HUES48 (cell line): ENCODE results near the gene KIF3C.

ENCODE experiments used
- H3K27ac ChIP-seq: one replicate; pipeline ENCODE4 v1.7.0; 2013; ENCODE audit warnings: low read depth, low read length, inconsistent platforms
- H3K27me3 ChIP-seq: 2 replicates; pipeline ENCODE4 v1.6.1; 2013; ENCODE audit warnings: mild to moderate bottlenecking, low read length; ENCODE audit not compliant: control insufficient read depth, insufficient read depth
- H3K36me3 ChIP-seq: 2 replicates; pipeline ENCODE4 v1.6.1; 2013; ENCODE audit warnings: low read length; ENCODE audit not compliant: control insufficient read depth, insufficient read depth
- H3K4me1 ChIP-seq: 2 replicates; pipeline ENCODE4 v1.6.1; 2013; ENCODE audit warnings: mild to moderate bottlenecking, low read length; ENCODE audit not compliant: control insufficient read depth, insufficient read depth
- H3K4me3 ChIP-seq: 2 replicates; pipeline ENCODE4 v1.5.1; 2013; ENCODE audit warnings: mild to moderate bottlenecking, low read depth, low read length
- H3K9ac ChIP-seq: 2 replicates; pipeline ENCODE4 v1.6.1; 2013; ENCODE audit warnings: mild to moderate bottlenecking, low read depth, low read length, moderate library complexity
- H3K9me3 ChIP-seq: 2 replicates; pipeline ENCODE4 v1.6.1; 2013; ENCODE audit warnings: low read length; ENCODE audit not compliant: control insufficient read depth, insufficient read depth

Gene KIF3C

DNA sequence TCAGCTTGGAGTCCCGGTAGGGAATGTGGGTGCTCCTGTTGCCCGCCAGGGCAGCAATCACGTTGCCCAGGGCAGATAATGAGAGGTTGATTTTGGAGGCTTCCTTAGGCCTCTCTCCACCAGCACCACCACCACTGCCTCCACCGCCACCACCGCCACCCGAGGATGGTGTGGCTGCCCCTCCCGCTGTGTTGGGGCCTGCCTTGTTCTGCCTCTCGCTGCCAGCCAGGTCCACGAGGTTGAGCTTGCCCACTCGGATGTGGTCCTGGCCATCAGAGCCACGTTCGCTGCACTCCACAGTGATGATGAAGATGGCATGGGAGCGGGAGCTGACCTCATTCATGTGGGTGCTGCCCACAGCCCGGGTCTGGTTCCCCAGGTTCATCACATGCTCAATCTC is 1.3 kb downstream of the KIF3C start:
- H3K36me3 ChIP-seq, result peaks cover 37% of the 10 kb centered on the region
- no peaks in the 10 kb centered on the region for H3K9me3 ChIP-seq
- no peaks in the 10 kb centered on the region for H3K27me3 ChIP-seq
- H3K9ac ChIP-seq, result no peak overlapping the region
- no peak overlapping the region for H3K27ac ChIP-seq
- peak overlapping the region; percentile 76; the same call in 1 of the 2 replicates for H3K4me3 ChIP-seq
- H3K4me1 ChIP-seq, result peaks cover 33% of the 10 kb centered on the region

DNA sequence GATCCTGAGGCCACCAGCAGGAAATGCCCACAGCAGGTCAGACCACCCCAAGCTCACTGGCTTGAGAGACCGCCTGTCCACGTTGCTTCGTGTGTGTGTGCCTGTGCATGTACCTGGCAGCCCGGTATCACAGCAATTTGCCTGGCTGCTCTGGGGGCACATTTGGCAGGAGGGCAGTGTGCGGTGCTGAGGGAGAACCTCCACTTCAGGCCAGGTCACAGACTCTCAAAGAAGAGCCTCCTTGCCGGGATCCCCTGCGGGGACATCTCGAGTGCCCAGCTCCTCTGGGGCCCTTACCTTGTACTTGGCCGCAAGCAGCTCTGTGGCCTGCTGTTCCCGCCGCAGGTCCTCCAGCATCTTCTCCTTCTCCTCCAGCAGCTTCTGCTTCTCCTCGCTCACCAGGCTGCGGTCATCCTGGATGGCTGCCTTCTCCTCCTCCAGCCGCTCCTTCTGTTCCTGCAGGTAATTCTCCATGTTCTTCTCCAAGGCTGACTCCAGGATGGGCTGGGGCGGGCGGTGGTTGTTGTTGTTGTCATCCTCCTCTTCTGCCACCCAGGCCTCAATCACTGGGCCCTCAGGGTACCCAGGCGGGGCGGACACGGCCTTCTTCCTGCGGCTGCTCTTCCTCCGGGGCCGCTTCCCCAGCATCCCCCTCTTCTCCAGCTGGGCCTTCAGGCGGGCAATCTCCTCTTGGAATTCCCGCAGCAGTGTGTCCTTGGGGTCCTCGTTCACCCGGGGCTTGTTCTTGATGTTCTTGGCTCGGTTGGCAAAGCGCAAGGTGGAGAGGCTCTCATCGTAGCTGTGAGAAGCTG is 2.0 kb downstream of the KIF3C start:
- no peak overlapping the region for H3K27ac ChIP-seq

DNA sequence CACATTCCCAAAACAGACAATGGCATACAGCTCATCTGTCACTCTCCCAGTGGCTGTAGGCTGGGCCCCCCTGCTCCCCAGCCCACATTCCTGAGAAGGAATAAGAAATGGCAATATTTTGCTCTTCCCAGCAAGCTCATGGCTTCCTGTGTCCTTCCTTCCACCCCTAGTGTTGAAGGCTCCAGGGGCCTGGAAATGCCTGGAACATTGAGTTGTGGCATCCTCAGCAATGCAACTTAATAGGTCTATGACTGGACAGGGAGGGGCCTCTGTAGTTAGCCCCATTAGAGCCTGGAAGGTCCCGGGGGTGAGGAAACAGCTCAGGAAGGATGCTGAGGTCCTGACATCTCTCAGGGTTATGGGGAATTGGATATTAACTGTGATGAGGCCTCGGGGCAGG is 3.3 kb downstream of the KIF3C start:
- Histone ChIP-seq H3K4me3 (peak overlapping the region; percentile 9; the same call in 1 of the 2 replicates), H3K27me3 (no peaks in the 10 kb centered on the region), H3K4me1 (peaks cover 33% of the 10 kb centered on the region), H3K27ac (no peak overlapping the region), H3K9me3 (no peaks in the 10 kb centered on the region), H3K9ac (no peak overlapping the region), H3K36me3 (peaks cover 40% of the 10 kb centered on the region)

More for the DNA sequence above, 2.0 kb downstream of the KIF3C start:
- Histone ChIP-seq H3K4me1 (peaks cover 33% of the 10 kb centered on the region), H3K27me3 (no peaks in the 10 kb centered on the region), H3K36me3 (peaks cover 40% of the 10 kb centered on the region), H3K9me3 (no peaks in the 10 kb centered on the region), H3K9ac (no peak overlapping the region), H3K4me3 (no peak overlapping the region)

DNA sequence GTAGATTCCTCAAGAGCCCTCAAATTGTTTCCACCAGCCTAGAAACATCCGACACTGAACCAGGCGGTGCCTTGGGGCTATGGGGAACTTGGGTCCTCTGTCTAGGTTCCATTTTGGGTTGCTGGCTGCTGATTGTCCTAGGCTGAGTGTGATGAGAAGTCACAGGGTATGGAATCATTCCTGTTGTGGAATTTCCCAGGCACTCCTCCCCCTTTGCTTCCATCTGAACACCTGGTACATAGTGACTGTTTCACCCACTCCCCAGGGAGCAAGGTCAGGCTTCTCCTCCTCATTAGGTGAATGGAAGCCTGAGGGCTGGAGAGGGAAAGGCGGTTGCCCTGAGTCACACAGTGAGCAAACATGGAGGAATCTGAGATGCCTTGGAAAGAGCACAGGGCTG is 4.5 kb downstream of the KIF3C start:
- H3K27ac ChIP-seq, result no peak overlapping the region
- no peaks in the 10 kb centered on the region for H3K27me3 ChIP-seq
- no peak overlapping the region for H3K9ac ChIP-seq
- peaks cover 27% of the 10 kb centered on the region for H3K4me1 ChIP-seq
- peaks cover 44% of the 10 kb centered on the region for H3K36me3 ChIP-seq
- H3K9me3 ChIP-seq, result no peaks in the 10 kb centered on the region
- no peak overlapping the region for H3K4me3 ChIP-seq

DNA sequence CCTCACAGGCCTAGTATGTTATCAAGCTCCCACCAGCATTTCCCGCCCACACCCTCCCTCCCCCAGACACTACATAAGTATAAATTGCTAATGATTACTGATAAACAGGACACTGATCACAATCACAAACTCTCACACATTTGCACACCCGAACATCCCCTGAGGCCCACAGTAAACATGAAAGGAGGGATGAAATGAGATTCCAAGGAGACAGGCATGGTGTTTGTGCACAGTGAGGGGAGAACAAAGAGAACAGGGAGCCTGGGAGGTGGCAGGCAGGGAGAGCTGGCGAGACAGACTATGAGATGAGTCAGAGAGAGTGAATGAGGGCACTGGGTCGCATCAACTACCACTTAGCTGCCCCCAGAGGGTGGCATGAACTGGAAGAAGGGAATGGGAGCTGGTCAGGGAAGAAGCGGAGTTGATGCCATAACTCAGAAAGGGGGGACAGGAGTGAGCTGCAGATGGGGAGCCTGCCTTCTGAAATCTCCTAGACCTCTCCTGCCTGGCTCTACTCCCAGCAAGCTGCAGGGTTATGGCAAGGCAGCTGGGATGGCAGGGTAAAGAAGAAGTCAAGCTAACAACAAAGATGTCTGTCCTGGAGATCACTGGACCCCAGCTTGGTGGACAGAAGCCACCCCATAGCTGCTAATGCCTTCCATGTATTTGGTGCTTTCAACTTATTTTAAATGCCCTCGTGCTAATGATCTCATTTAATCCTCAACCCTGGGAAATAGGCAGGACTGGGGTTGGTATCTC is 5.1 kb downstream of the KIF3C start:
- Histone ChIP-seq H3K4me3 (no peak overlapping the region), H3K27me3 (no peaks in the 10 kb centered on the region), H3K4me1 (peaks cover 27% of the 10 kb centered on the region), H3K9me3 (no peaks in the 10 kb centered on the region), H3K9ac (no peak overlapping the region), H3K27ac (no peak overlapping the region), H3K36me3 (peaks cover 47% of the 10 kb centered on the region)

DNA sequence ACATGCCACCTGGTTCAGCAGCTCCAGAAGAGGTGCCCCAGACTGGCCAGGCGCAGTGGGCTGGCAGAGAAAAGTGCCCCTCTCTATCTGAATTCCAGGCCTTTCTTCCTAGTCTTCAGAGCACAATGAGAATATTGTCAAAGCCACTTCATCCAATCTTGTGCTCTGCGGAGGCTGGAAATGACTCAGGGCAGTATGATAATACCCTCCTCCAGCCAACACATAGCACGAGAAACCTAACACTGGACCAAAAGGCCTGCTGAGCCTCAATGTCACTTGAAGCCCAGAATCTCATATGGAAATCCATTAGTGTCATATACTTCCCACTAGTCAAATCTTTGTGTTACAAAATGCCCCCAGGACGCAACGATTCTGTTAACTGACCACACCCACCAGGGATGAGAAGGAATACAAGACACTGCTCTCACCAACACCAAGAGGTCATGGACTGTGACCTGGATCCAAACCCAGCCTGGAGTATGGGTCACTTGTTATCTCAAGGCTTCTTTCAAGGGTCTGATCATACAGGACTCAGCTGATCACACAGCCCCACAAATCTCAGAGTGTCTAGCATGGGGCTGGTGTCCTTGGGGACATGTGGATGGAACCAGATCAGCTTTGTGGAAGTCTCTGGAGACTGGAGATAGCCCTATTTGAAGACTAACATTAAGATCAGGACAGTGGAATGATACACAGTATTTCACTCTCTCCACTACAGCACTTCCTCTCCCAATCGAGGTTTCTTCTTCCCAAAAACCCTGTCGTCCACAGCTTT is 10.1 kb downstream of the KIF3C start:
- Histone ChIP-seq H3K27me3 (no peaks in the 10 kb centered on the region), H3K4me3 (no peak overlapping the region), H3K36me3 (peaks cover 40% of the 10 kb centered on the region), H3K4me1 (peaks cover 3% of the 10 kb centered on the region; the same call in 1 of the 2 replicates), H3K9me3 (no peaks in the 10 kb centered on the region), H3K27ac (no peak overlapping the region), H3K9ac (no peak overlapping the region)

DNA sequence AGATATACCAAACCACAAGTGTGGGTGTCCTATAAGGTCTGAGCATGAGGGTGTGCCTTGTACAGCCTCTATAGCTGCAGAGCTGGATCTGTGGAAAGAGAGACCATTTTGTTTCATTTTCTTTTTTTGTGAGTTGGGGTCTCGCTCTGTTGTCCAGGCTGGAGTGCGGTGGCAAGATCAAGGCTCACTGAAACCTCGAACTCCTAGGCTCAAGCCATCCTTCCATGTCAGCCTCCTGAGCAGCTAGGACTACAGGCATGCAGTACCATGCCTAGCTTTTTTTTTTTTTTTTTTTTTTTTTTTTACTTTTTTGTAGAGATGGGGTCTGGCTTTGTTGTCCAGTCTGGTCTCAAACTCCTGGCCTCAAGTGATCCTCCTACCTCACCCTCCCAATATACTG is 10.7 kb downstream of the KIF3C start:
- H3K4me1 ChIP-seq, result no peaks in the 10 kb centered on the region
- no peaks in the 10 kb centered on the region for H3K9me3 ChIP-seq
- no peak overlapping the region for H3K27ac ChIP-seq
- H3K36me3 ChIP-seq, result peaks cover 39% of the 10 kb centered on the region
- H3K27me3 ChIP-seq, result no peaks in the 10 kb centered on the region
- H3K9ac ChIP-seq, result no peak overlapping the region
- H3K4me3 ChIP-seq, result no peak overlapping the region

DNA sequence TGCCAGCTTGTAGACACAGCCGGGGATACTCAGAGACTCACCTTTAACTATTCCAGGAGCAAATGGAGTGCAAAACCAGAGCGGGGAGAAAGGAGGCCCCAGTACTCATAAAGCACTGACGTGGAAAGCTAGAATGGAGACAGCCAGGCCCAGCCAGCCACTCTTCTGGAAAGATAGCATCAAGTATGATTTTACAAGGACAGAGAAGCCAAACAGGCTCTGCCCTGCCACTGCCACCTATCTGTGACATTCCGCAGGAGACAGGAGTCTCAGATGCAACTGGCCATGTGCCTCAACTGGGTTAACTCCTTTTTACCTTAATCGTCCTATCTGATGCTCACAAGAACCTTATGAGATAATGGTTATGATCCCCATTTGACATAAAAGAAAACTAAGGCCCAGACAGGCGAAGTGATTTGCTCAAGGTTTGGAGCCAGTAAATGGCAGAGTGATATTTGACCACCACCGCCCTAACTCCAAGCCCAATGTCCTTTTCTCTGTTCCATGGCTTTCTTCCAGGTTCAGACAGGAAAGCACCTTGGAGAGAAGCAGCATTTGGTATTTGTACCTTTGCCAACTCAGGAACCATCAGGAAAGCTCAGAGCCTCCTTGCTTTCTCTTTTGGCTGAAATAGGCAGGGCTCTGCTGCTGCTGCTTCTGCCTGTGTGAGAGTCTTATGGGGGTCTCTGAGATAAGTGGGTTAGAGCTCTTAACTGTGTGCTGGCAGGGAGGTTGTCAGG is 15.6 kb downstream of the KIF3C start:
- H3K27ac ChIP-seq, result no peak overlapping the region
- H3K36me3 ChIP-seq, result peaks cover 29% of the 10 kb centered on the region; the same call in 1 of the 2 replicates
- H3K9ac ChIP-seq, result no peak overlapping the region
- H3K4me1 ChIP-seq, result no peaks in the 10 kb centered on the region
- H3K9me3 ChIP-seq, result no peaks in the 10 kb centered on the region
- H3K4me3 ChIP-seq, result no peak overlapping the region
- H3K27me3 ChIP-seq, result no peaks in the 10 kb centered on the region

DNA sequence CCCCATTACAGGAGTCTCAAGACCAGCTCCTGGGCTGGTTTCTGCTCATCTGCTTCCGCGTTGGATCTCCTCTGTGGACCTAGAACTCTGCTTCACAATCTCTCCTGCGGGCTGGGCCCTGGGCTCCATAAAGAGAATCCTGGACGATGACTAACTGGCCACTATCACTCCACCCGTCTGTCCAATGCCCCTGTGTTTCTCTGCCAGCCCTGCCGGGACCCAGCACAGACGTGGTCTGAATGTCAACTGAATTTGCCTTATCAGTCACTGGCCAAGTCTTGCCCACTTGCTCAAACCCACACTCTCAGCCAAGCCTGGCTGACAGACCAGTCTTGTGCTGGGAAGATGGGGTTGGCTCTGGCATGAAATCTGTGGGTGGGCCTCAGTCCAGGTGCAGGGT is 17.4 kb downstream of the KIF3C start:
- H3K27ac ChIP-seq, result no peak overlapping the region

DNA sequence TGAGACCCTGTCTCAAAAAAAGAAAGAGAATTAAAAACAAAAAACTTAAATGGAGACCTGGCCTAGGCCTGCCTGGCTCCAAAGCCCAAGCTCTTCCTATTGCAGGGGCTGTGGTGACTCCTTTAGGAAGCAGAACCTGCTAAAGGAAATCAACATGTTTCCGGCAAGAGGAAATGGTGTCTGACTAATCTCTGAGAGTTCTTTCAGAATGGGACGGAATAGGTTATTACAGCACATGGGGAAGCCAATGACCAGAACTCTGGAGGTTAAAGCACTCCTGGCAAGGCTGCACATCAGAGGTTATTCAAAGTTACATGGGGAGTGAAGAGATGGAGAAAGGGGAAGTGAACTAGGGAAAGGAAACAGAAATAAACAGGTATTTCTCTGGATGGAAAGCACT is 21.4 kb downstream of the KIF3C start:
- Histone ChIP-seq H3K9ac (no peak overlapping the region), H3K4me3 (no peak overlapping the region), H3K27me3 (no peaks in the 10 kb centered on the region), H3K36me3 (peaks cover 27% of the 10 kb centered on the region; the same call in 1 of the 2 replicates), H3K27ac (no peak overlapping the region), H3K9me3 (no peaks in the 10 kb centered on the region), H3K4me1 (no peaks in the 10 kb centered on the region)

More for the DNA sequence above, 17.4 kb downstream of the KIF3C start:
- Histone ChIP-seq H3K4me1 (no peaks in the 10 kb centered on the region), H3K4me3 (no peak overlapping the region), H3K27me3 (no peaks in the 10 kb centered on the region), H3K9me3 (no peaks in the 10 kb centered on the region), H3K36me3 (peaks cover 28% of the 10 kb centered on the region; the same call in 1 of the 2 replicates), H3K9ac (no peak overlapping the region)
